ENCODE measurements around the gene ADCY6.

ADCY6 gene

DNA sequence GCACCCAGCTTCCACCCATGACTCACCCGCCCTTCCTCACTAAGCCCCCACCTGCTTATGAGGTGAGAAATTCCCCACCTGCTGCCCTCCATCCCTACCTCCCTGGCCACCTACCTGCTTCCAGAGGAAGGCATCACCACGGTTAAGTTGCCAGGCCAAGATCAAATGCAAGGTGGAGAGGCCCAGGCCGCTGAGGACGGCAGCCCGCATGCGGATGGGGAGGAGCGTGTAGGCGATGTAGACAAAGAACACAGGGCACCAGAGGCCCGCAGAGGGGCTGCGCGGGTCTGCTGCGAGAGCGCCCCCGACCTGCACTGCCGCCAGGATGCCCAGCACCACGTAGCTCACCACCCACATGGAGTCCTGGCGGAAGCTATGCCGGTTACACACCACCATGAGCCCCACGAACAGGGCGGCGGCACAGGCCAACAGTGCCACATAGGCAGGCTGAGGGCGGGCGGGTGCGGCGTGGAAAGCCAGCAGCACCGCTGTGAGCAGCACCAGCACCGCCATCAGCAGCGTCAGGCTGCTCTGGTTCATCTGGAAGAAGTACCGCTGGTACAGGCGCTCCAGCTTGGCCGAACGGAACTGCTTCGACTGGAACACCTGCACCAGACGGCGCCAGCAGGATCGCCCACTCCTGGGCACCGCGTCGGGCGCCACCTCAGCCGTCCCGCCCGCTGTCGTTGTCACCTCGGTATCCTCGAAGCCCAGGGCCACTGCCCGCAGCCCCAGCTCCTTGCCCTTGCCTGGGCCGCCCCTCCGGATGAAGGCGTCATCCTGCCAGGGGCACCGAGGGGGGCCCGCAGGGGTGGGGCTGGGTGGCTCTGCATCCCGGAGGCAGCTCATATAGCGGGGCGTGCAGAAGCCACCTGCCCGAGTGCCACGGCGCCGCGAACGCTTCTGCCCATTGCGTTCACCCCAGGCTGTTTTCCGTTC is 6.2 kb downstream of the ADCY6 start:
- DNase-seq, result no peak

DNA sequence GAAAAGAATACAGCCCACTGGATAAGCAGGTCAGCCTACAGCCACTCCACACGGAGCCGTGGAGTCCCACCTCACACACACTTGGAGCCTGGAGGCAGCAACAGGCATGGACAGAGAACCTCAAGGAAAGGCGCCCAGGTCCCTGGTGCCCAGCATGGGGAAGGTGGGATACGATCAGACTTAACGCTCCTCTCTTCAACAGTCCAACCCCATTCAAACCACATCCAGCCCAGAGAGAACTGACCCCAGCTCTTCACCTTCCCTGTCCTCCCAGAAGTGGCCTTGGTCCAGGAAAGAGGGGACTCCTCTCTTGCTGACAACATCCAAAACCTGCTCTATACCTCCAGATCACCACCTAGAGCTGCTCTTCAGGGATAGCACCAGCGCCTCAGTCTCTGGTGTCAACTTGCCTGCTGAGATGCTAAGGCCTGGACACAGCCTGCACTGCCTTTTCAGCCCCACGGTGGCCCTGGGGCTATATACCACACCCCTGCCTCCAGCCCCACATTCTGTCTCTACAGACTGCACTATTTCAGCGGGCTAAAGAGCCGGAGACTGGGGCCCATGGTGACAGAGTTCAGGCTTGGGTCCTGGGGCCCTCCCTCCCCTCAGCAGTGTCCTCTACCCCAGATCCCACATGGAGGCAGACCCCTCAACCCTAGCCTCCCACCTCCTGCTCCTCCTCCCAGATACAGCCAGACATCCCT is 7.0 kb downstream of the ADCY6 start:
- no peak for DNase-seq

DNA sequence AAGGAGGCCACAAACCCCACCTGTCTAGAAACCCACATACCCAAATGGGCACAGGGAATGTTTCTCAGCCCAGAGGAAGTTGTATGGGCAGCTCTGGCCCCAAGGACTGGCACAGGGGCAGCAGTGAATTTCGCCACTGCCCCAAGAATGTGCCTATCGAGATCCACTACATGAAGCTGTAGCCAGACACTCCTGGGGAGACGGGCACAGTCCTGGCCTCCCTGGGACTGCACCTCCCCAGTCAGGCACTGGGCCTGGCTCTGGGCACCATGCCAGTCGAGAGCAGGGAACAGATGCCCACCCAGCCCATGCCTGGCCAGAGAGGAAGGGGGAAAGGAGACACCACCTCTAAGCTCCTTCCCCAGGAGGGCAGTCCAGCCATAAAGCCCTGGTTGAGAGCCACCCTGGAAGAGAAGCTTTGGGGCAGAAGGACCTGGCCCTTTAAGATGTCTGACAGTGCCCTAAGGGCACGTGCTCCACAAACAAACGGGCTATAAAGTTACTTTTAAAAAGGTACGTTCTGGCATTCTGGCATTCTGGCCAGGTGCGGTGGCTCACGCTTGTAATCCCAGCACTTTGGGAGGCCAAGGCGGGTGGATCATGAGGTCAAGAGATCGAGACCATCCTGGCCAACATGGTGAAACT is 8.4 kb downstream of the ADCY6 start:
- DNase-seq, result no peak

DNA sequence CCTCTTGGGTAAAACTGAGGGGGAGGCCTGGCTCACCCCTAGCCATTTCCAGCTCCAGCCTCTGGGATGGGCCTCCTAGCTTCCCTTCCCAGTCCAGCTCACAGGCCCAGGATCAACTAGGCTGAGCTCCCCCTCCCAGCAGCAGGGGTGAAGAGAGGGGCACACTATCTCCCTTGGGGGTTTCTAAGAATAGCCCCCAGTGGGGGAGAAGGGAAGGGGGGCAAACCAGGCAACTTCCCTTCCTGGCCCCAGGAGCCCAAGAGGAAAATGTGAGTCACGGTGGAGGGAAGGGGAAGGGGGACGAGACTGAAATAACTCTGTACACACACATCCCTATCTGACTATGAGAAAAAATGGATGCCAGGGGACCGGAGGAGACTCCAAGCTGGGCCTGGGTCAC is 9.0 kb downstream of the ADCY6 start:
- no peak for DNase-seq

DNA sequence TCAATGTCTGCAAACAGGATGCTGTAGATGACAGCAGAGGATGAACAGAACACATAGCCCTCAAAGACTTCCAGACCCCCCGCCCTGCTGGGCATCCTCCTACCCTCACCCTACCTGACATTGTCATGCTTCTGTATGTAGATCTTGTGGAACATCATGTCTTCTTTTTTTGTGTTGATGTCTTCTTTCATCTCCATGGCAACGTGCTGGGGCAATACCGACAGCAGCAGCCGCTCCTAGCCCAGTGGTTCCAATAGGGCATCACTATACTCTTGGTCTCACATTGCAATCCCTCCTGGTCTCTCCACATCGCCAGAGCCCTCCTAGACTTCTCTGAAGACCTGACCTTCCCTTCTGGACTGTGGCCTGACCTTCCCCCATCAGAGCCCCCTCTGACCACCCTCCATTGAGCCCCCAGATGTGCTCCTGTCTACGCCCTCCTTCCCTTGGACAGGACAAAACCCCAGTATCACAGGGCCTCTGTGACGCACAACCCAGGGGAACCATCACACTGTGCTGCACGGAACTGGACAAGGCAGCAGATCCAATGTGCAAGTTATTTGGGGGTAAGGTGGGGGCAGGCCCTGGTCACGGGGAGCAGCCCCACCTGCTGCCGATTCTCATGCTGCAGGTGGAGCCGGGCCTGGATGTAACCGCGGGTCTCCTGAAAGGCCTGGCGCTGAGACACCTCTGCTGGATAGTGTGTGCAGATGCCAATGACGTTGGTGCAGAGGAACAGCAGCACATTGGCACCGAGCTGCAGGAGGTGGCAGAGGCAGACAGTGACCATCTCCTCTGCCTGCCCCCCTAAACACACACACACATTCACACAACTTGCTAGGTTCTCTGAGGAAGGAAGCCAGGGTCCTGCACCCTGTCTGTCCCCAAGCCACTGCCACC is 11.1 kb downstream of the ADCY6 start:
- DNase-seq, result no peak

DNA sequence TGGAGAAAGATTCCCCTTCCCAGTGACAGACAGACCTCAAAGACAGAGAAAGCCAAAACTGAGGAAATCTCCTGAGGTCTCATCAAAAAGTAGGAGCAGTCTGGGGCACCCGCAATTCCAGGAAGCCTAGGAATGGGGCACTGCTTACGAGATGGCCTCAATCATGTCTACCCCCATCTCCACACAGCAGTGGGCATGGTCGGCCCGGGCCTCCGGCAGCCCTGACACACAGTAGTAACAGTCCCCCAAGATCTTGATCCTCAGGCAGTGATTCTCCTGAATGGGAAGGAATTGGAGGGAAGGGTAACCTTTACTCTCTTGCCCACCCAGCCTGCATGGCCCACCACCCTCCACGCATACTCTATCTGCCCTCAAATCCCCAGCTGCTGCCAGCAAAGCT is 11.9 kb downstream of the ADCY6 start:
- DNase-seq, result no peak

DNA sequence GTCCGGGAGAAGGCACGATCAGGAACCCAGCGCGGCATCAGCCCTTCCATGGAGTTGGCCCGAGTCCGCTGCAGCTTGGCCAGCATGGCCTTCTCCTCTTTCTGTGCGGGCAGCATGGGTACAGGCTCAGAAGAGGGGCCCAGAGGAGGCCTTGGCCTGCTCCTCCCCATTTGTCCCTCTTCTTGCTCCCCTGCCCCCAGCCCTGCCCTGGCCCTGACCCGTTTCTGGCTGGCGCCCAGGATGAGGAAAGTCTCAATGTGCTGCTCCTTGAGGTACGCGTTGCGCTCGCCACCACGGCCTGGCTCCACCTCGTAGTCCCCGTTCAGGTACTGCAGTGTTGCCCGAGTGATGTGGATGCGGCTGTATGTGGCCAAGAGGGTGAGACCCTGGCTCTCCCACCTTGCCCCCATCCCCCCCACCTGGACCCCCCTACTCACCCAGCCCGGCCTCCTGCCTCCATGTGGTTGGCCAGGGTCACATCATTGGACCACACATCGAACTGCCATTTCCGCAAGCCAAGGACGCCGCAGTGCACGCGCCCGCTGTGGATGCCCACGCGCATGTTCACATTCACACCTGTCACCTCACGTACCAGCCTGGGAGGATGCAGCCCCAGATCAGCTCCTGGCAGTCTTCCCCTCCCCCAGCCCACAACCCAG is 12.8 kb downstream of the ADCY6 start:
- no peak for DNase-seq

DNA sequence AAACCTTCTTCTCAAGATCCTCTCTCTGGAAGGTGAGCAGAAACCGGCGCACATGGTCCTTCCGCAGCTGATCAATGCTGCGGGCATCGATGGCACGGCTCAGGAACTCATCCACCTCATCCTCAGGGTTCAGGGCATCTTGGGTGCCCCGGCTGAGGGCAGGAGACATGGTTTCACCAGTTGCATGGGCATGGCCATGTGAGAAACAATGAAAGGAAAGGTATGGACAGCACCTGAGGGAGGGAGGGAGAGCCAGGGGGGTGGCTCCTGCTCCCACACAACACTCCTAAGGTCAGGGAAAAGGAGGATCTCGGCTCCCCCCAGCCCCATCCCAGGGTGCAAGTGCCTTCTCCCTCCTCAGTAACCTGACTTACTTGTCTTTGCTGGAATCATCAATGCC is 13.6 kb downstream of the ADCY6 start:
- no peak for DNase-seq

DNA sequence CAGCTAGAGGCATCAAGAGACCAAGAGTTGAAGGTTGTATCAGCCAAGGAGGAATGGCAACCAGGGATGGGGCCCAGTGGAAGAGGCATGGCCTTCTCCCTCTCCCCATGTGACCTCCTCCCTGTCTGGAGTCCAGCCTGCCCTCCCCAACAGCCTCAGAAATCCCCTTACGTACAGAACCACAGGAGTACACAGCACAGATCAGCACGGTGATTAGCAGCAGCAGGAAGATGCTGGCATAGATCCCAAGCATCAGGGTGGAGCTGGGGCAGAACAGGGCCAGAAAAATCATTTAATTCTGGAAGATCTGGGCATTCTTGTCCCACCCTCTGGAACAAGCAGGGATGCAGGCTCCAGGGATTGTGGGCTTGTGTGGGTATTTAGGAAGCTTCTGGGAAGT is 14.4 kb downstream of the ADCY6 start:
- DNase-seq, result no peak

DNA sequence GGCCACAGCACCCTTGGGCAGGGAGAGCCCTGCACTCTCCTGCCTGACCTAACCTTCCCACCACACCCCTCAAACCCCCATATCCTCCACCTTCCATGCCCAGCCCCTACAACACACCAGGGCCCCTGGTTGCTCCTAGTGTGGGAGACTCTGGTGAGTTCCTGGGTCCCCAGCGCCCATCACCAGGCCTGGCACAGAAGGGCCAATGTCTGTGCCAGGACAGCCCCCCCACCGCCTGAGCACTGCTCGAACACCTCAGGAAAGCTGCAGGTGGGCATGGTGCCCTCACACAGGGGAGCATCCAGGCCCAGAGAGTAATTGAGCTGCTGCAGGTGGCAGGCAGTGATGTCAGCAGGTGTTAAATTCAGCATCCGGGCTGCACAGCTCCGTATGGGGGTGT is 15.2 kb downstream of the ADCY6 start:
- no peak for DNase-seq

DNA sequence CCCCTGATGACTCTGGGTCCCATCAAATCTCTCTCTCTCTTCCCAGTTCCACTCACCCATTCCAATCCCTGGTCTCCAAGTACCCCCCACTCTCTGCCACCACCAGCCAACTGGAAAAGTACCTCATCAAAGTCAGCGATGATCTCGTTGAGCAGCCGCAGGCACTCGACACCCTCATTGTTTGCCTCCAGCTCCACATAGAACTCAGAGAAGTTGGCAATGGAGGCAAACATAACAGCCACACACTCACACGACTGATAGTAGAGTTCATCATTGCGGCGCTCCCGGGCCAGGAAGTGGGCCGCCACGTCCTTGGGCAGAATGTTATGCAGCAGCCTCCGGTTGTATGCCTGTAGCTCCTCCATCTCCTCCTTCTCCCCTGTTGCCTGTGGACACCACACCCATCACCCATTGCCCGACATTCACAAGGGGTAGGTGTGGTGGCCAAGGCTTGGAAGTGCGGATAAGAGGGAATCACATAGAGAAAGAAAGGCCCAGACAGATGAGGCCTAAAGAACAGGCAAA is 17.2 kb downstream of the ADCY6 start:
- no peak for DNase-seq

DNA sequence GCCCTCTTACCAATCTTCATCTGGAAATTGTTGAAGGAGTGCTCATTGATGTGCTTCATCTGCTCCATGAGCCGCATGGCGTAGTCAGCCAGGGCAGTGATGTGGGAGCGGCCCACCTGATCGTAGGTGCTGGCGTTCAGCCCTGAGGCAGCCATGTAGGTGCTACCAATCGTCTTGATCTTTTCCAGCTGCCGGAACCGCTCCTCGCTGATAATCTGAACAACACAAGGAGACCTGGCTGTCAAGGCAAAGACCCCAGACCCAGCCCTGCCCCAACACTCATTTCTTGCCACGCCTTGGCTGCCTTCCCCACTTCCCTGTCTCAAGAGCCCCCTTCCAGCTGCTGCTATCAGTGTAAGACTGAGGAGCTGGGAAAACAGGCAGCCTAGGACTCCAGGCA is 18.1 kb downstream of the ADCY6 start:
- DNase-seq, result no peak

DNA sequence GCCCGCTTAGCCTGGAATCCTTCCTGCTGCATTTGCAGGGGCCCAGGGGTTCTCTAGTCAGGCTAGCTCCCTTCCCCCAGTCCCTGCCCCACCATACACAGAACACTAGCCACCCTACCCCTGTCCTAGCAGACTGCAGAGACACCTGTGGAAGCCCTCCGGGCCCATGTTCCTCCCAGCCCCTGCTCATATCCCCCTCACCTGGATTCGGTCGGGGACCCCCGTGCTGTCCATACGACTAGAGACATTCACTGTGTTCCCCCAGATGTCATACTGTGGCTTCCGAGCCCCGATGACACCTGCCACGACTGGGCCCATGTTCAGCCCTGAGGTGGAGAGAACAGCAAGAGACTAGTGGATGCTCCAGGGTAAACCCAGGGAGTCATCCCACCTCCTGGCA is 20.2 kb downstream of the ADCY6 start:
- no peak for DNase-seq

DNA sequence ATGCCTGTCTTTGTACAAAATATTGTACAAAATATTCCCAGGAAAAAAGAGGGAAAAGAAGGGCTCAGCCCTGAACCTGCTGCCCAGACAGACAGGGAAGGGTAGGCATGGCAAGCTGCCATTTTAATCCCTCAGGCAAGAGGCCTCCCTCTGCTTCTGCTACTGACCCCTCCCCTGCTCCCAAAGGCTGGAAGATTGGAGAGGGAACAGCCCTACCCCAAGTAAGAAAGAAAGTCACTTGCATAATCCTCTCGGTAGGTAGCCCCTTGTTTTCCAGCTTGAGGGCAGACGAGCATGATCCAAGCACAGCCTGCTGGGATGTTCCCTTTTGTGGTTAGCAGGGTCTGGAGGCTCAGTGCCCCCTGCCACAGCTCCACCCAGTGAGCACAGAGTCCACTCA is 20.7 kb downstream of the ADCY6 start:
- no peak for DNase-seq

DNA sequence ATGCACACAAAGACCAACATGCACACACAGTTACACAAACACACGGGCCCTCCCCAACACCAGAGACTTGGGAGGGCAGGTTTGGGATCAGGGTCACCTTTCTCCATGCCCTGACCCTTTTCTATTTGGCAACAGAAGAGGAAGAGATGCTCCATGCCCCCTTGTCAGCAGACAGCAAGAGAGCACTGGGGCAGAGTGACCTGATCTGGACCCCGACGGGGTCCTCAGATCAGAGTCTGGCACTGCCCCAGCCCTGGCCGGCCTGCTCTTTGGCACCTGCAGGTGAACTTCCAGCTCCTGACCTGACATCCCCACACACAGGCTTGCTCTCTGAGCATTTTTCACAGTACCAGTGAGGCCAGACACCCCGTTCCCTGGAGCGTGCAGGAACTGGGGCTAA is 21.4 kb downstream of the ADCY6 start:
- DNase-seq, result no peak

DNA sequence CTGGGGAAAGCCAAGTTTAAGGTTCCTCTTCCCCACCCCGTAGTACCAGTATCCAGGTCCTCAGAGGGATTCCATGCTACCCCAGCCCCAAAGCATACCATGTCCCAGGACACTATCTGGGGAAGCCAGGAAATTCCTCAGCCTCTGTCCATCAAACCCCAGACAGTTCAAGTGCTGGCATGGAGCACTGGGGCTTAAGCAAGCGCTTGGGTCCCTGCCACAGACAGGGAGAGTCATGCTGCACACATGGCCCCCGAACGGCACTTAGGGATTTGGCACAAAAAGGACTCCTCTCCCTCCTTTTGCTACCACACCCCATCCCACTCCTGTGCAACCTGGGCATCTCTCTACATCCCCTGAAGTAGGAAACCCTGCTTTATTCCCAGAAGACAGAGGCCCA is 21.8 kb downstream of the ADCY6 start:
- DNase-seq, result no peak

DNA sequence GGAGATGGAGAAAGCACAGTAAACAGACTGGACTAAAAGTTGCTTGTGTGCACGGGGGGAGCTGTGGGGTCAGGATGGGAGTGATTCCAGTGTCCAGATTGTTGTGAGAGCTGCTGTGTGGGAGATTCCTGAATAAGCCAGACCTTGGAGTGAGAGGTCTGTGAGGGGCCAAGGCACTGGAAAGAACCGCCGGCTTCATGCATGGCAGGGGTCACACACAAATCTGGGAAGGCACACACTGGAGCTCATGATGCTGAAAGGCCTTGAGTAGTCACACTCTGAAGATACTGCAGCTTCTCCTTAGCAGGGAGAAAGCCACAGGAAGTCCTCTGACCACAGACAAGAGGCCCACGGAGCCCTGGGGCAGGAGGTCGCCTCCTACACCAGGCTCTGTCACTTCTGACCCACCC is 23.1 kb downstream of the ADCY6 start:
- no peak for DNase-seq

DNA sequence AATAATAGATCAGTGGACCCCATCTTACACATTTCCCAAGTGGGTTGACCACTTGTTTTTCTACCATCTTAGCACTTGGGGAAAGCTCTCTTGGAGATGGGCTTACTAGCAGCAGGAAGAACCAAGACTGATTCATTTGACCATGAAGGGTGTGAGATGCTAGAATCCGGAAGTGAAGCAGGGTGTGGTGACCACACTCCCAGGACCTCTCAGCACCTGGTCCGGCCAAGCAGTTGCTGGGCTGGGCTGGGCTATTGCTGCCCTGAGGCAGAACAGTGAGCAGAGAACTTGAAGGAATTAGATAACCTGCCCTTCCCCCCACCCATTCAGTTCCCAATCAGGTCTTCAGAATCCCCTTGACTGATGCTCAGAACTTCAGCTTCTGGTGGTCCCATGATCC is 24.4 kb downstream of the ADCY6 start:
- no peak for DNase-seq

DNA sequence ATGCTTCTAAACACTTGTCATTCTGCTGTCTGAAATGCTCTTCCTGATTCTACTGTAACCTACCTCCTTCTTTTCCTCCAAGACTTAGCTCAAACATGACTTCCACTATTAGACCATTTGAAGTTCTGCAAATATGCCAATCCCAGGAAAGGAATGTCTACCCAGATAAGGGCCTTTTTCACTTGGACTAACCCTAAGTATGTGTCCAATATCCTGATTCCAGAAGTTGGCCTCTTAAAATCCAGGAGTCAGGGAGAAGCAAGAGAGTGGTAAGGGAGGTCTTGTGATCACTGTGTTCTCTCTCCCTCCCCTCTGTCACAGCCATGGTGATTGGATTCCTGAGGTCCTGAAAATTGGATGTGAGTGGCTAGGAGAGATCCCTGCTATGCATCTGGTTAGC is 30.2 kb downstream of the ADCY6 start:
- DNase-seq, result no peak

DNA sequence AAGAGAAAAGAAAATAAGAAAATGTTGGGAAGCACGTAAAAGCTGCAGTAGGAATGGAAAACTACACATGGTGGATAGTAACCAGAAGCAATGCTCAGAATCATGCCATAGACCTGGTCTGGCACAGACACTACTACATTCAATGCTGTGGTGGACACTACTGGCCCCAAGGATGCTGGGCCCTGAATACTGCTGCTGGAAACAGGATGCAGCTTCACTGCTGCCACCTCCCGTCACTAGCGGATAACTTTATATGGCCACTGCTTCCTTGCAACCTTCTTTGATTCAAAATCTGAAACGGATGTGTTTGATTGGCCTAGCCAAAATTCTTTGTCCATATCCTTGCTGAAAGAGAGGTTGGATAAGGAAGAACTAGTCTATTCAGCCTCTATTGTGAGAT is 30.7 kb downstream of the ADCY6 start:
- no peak for DNase-seq

DNA sequence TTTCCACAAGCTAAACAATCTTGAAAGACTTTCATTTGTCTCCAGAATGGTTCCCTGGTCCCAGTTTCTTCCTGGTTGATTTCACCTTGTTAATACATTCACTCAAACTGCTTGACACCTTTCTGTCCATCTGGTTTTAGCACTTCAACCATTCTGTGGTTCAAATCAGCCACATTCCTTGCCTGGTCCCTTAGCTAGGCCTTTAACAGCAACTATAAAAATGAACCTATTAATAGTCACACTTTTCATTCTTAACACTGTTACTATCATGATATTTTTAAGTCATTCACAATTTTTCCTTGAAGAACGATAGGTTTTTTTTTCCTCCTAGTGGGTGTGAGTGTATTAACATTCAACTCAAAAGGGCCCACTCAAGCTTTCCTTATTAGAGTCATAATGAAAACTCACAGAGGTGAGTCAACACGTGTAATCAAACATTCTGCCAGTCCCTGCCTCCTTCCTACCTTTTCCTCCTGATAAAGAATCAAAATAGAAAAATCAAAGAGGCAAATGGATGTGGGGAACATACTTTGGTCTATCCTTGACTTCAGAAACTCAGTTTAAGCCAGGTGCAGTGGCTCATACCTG is 38.0 kb downstream of the ADCY6 start:
- no peak for DNase-seq

DNA sequence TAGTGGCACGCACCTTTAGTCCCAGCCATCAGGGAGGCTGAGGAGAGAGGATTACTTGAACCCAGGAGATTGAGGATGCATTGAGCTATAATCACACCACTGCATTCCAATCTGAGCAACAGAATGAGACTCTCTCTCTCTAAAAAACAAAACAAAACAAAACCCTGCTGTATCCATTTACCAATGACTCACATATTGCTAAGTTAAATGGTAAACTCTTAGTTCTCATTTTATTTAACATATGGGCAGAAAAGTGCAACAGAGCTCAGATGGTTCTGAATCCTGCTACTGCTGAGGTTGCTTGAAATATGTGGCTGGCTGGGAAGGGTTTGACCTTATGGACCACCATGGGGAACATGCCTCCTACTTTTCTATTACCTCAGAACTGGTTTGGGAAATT is 38.7 kb downstream of the ADCY6 start:
- no peak for DNase-seq

Measured in activated gamma-delta T cell treated with Interleukin-2 at 50 U/mL for 16 hours (primary cell).